Kasumi-1 (cell line): Measurements from ENCODE around the gene USP1.

Experiments used
- DNase-seq, 2 experiments: peaks; one replicate each; lab custom pipeline; 2025; lab: John Stamatoyannopoulos, UW

Gene USP1

GRCh38 chr1:62426237-62426636 is 10.6 kb upstream of the USP1 start:
- DNase-seq = no peak

DNA sequence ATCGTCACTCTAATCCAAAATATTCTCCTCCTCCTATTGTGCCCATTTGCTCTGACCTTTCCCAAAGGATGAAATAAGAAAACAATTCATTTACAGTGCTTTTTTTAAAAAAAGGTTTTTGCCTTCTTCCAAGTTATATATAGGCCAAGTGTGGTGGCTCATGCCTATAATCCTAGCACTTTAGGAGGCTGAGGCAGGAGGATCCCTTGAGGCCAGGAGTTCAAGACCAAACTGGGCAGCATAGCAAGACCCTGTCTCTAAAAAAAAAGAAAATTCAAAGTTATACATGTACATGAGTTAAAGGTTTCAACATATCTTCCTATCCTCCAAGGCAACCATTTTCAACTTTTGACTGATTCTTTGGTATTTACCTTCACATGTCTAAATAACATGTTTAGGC is 10.1 kb upstream of the USP1 start:
- no peak for DNase-seq

DNA sequence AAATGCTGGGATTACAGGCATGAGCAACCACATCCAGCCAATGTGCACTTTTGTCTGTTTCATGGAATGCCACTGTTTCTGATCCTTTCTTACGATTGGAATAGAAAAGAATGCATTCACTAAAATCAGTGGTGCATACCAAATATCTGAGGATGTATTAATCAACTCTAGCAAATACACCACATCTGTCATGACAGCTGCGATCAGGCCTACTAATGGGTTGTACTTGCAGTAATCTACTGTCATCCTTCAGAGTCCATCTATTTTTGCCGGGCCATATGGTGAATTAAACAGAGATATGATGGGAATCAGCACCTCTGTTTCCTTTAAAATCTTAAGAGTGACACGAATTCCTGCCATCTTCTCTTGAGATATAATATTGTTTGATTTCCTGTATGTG is 8.5 kb upstream of the USP1 start:
- DNase-seq = no peak

GRCh38 chr1:62429581-62429980 is 7.3 kb upstream of the USP1 start:
- no peak for DNase-seq

GRCh38 chr1:62433861-62434617 is 2.8 kb upstream of the USP1 start:
- DNase-seq = peak; percentile 33 to 40

GRCh38 chr1:62434618-62435001 is 2.2 kb upstream of the USP1 start:
- DNase-seq = no peak

GRCh38 chr1:62435231-62436038 is 1.4 kb upstream of the USP1 start:
- peak; percentile 59 to 64 for DNase-seq

DNA sequence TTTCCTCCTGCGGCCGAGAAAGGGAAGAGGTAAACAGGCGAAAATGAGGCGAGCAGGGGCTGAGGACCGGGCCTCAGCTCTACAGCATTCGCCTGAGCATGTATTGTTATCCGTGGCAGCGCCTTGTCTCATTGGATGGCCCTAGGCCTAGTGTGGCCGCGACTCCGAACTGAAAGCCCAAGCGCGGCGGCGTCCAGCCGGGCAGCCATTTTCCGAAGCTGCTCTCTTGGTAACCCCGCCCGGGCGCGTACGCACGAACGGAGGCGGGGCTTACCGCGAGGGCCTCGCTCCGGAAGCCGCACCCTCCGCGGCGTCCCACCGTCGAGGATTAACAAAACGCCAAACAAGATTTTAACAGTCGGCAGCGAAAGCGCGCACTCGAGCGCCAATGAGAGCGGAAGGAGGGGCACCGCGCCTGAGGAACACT is 797 bp upstream of the USP1 start:
- no peak for DNase-seq

DNA sequence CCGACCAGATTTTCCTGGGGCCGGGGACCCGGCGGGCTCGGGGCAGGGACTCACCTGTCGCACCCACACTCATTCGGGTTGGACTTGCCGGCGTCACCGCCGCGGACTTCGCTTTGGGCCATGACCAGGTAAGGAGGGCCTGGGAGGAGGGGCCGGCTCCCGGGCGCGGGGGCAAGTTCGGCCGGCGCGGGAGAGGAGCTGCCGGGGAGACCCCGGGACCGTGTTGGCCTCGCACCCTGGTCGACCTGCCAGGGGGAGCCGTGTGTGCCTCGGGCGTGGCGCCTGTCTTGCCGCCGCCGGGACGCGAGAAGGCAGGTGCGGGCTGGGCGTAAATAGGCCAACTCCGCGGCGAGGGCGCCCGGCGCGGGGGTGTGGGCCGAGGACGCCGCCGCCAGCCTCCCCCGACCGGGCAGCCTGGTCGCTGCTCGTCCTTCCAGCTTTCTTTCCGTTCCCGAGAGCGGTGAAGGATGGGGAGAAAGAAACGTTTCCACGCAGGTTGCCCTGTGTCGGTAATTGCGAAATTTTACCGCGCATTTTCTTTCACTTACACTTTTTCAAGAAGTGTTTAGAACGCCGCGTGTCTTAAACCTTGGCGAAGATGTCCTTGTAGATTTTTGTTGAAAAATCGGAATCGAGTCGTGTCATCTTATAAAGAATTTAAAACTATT is 558 bp downstream of the USP1 start:
- DNase-seq = no peak

DNA sequence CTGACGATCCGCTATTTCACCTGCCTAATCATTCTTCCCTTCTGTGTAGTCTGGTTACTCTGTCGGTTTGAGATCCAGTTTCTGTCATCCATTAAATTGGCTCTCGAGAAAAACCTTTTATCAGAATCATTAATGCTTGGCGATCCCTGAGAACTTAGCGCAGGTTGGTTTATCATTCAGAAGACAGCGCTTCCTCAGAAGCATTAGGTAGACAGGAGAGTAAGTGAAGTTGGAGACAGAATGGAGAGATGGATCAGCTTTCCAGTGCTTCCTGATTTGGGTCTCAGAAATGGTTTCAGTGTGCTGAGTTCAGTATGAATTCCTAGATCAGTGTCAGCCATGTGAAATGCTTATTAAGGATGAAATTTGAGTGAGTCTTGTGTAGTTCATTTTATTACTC is 1.3 kb downstream of the USP1 start:
- DNase-seq = peak; percentile 37 to 59

DNA sequence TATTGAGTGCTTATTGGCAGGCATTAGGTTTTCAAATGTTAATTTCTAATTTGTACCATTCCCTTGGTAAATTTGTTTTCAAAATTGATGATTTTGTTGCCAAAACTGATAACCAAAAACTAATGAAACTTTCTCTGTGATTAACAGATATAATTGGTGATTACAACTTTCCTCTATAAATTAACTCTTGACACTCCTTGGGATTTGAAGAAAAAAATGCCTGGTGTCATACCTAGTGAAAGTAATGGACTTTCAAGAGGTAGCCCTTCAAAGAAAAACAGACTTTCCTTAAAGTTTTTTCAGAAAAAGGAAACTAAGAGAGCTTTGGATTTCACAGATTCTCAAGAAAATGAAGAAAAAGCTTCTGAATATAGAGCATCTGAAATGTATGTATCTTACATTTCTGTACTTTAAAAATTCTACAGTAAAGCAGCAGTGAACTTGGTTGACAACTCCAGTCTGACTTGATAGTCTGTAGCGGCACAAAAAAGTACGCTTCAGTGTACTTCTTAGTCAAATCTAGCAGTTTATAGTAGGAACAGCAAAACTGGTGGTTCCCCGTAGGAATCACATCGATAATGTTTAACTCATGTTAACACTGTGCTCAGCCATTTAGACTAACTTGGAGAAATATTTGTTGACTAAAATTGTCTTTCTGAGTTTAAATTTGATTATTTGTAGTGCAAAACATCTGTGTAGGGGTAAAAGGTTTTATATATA is 3.0 kb downstream of the USP1 start:
- peak; percentile 21 to 25 for DNase-seq

DNA sequence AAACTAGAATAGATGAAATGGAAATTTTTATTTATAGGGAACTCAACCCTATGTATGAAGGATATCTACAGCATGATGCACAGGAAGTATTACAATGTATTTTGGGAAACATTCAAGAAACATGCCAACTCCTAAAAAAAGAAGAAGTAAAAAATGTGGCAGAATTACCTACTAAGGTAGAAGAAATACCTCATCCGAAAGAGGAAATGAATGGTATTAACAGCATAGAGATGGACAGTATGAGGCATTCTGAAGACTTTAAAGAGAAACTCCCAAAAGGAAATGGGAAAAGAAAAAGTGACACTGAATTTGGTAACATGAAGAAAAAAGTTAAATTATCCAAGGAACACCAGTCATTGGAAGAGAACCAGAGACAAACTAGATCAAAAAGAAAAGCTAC is 7.9 kb downstream of the USP1 start:
- DNase-seq = peak; percentile 11 to 13

DNA sequence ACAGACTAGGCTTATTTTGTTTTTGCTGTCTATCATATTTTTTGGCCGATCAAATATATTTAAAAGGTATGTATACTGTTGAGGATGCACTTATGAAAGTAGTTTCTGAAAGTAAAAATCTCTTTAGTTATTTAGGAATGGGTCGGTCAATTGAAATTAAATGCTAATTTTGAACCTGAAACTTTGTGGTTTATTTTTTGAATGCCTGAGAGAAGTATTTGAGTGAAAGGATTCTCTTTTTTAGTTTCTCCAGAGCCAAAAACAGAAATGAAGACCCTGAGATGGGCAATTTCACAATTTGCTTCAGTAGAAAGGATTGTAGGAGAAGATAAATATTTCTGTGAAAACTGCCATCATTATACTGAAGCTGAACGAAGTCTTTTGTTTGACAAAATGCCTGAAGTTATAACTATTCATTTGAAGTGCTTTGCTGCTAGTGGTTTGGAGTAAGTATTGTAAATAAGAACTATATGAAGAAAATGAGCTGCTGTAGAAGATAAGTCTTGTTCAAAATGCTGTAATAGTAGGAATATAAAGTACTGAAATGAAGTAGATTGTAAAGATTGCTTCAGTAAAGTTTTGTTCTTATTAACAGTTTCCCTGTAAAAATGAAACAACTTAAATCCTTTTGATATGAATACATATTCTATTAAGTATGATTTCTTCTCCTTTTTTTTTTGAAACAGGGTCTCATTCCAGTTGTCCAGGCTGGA is 11.5 kb downstream of the USP1 start:
- no peak for DNase-seq

GRCh38 chr1:62450301-62450700 is 13.5 kb downstream of the USP1 start:
- DNase-seq = no peak

- no peak for DNase-seq
Measured at GRCh38 chr1:62452951-62453350, 16.1 kb downstream of the USP1 start.

DNA sequence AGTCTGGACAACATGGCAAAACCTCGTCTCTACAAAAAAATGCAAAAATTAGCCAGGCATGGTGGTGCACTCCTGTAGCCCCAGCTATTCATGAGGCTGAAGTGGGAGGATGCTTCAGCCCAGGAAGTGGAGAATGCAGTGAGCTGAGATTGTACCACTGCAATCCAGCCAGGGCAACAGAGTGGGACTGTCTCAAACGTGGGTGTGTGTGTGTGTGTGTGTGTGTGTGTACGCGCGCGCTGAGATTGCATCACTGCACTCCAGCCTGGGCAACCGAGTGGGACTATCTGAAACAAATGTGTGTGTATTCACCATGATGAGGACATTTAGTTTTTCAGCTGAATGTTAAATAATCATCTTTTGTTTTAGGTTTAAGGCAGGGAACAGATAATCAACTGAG is 21.1 kb downstream of the USP1 start:
- no peak for DNase-seq

- DNase-seq = no peak
Measured at GRCh38 chr1:62462370-62462769, 25.5 kb downstream of the USP1 start.

- DNase-seq = no peak
Measured at GRCh38 chr1:62467092-62467491, 30.2 kb downstream of the USP1 start.

- no peak for DNase-seq
Measured at GRCh38 chr1:62476525-62477219, 39.8 kb downstream of the USP1 start.

- DNase-seq = no peak
Measured at GRCh38 chr1:62481681-62482080, 44.8 kb downstream of the USP1 start.
